GM19351 (cell line): ENCODE measurements around the gene CERCAM.
"Not testable (repeated sequence)": the region's sequence is repeated elsewhere in the genome, so short reads cannot be mapped to it uniquely, and the experiment has no call there.

Experiments used
- ATAC-seq: cut with Tn5 transposase; IDR thresholded peaks from one replicate; pipeline ENCODE4 v1.9.1; 2021; ENCODE audit warnings: mild to moderate bottlenecking, moderate library complexity; ENCODE audit not compliant: unreplicated experiment

The CERCAM gene

DNA sequence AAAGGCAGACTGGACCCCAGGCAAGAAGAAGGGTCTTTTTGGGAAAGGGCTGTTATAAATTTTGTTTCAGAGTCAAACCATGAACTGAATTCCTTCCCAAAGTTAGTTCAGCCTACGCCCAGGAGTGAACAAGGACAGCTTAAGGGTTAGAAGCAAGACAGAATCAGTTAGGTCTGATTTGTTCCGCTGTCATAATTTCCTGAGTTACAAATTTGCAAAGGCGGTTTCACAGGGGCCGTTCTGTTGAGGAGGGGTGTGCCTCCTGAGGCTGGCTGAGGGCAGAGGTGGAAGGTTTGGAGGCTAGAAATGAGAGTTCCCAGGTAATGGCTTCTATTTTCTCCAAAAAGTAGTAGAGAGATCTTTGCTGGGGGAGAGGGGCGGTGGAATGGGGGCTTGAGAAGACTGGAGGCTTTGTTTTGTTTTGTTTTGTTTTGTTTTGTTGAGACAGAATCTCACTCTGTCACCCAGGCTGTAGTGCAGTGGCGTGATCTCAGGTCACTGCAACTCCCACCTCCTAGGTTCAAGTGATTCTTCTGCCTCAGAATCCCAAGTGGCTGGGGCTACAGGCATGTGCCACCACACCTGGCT, 4.1 kb upstream of the CERCAM start:
- ATAC-seq, result no peak

DNA sequence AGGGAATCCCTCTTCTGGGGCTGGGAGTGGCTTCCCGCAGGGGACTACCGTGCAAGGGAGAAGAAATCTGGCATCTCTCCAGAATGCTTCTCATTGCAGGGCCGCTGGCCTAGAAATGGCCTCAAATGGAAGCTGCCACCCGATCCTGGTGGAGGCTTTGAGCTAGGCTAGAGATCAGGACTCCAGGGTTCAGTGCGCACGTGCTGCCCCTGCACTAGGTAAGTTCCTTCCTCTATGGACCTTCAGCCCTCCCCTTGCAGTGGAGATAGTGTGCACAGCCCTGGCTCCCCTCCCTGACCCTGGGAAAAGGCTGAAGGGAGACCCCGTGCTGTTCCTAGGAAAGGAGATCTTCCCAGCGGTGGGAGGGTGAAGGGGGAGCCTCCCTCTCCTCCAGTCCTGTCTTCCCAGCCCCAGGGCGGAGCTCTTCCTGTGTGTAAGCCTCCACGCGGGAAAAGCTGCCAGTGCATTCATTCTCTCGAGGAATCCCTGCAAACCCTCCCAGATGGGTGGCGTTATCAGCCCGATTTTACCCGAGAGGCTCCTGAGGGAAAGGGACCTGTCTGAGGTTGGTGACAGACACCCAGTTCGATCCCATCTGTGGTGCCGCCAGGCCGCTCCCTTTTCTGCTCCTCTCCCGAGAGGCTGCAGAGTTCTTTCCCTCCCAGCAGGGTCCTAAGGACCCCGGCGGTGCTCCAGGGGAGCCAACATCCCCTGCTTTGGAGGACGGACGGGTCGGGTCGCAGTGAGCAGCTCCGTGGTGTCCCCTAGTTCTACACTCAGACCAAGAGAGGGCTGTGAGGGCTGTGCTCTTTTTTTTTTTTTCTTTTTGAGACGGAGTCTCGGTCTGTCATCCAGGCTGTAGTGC, 1.4 kb upstream of the CERCAM start:
- ATAC-seq, result no peak

GRCh38 chr9:128420060-128420650, 502 bp upstream of the CERCAM start:
- ATAC-seq, result peak; percentile 61

DNA sequence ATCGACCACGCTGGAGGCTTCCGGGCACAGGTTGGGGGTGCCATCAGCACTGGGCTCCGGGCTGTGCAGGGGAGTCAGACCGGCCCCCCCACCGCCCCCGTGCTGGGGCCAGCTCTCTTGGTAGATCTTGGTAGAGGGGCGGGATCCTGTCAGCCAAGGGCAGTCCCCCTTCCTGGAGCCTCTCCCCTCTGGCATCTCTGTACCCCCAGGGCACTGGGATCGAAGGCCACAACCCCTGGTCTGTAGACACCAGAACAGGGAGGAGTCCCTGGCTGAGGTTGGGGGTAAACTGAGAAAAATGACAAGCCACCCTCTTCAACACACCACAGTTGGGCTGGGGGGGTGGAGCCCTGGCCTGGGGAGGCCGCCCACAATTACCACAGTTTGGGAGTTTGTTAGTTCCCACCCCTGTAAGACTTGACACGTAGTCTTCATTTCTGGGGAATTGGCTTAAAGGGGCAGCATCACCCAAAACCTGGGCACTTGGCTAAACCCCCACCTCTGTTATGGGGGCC, 882 bp downstream of the CERCAM start:
- ATAC-seq, result no peak

DNA sequence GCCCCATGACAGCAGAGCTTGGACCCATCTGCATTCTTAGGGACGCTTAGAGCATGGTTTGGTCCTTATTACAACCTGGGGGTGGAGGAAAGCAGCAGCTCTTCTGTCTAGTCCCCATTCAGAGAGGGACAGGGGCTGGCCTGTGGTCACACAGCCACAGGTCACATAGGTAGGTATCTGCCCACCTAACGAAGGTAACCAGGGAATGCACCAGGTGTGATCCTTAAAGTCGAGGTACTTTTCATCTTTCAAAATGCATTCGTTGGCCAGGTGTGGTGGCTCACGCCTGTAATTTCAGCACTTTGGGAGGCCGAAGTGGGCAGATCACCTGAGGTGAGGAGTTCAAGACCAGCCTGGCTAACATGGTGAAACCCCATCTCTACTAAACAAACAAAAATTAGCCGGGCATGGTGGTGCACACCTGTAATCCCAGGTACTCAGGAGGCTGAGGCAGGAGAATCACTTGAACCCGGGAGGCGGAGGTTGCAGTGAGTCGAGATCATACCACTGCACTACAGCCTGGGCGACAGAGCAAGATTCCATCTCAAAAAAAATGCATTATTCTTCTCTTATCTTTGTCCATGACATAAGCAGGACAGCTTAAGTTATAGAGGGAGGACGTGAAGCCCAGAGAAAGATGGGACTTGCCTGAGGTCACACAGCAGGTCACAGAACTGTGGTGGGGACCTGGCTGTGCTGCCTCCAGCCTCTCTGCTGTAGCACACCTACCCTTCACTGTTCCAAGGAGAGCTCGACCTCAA, 1.5 kb downstream of the CERCAM start:
- not testable (repeated sequence) for ATAC-seq

DNA sequence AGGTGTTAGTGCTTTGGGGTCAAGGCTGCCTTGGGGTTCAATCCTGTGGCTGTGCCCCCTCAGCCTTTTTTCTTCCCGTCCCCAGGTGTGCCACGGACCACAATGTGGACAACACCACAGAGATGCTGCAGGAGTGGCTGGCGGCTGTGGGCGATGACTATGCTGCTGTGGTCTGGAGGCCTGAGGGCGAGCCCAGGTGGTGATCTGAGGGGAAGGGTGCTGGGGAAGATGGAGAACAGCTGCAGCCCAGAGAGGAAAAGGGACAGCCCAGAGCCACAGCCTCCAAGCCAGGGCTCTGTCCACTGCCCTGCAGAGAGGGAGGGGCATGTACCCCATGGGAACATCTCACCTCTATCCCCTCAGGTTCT, 2.1 kb downstream of the CERCAM start:
- no peak for ATAC-seq

DNA sequence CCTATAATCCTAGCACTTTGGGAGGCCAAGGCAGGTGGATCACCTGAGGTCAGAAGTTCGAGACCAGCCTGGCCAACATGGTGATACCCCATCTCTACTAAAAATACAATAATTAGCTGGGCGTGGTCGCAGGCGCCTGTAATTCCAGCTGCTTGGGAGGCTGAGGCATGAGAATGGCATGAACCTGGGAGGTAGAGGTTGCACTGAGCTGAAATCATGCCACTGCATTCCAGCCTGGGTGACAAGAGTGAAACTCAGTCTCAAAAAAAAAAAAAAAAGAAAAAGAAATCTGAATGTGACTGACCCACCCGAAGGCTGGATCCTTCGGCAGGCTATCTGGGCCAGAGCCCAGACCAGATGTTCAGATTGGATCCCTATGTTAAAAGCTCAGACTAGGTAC, 2.7 kb downstream of the CERCAM start:
- ATAC-seq, result not testable (repeated sequence)

DNA sequence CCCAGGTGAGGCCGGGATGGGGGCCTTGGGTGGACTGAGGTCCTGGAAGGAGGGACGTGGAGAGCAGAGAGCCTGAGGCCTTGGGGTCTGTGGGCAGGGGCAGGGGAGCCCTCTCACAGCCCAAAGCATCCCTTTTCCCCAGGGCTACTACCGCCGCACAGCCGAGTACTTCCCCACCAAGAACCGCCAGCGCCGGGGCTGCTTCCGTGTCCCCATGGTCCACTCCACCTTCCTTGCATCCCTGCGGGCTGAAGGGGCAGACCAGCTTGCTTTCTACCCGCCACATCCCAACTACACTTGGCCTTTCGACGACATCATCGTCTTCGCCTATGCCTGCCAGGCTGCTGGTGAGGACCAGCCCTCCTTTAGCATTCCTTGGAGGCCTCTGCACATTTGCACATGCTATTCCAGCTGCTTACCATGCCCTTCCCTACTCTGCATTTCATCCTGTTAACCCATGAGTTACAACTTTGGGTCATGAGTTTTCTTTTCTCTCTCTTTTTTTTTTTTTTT, 3.7 kb downstream of the CERCAM start:
- ATAC-seq, result no peak

GRCh38 chr9:128428644-128429512, 8.2 kb downstream of the CERCAM start:
- no peak for ATAC-seq

- ATAC-seq, result no peak
These were observed 8.9 kb downstream of the CERCAM start for GRCh38 chr9:128429513-128430086.

DNA sequence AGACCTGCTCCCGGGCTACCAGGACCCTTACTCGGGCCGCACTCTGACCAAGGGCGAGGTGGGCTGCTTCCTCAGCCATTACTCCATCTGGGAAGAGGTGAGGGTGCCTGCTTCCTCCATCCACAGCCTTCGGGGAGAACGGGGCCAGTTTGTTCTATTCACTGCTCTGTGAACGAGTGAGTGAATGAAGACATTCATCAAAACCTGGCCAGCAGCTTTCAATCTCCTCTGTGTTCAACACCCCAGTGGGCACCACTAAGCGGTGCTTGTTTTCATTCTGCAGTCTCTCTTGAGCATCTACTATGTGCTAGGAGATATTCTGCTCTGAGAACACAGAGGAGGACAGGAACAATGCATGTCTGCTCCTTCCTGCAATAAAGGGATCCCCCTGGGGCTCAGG, 10.6 kb downstream of the CERCAM start:
- ATAC-seq, result no peak

- no peak for ATAC-seq
These were observed 13.7 kb downstream of the CERCAM start for GRCh38 chr9:128434340-128434739.

GRCh38 chr9:128435611-128436010, 15.0 kb downstream of the CERCAM start:
- no peak for ATAC-seq

DNA sequence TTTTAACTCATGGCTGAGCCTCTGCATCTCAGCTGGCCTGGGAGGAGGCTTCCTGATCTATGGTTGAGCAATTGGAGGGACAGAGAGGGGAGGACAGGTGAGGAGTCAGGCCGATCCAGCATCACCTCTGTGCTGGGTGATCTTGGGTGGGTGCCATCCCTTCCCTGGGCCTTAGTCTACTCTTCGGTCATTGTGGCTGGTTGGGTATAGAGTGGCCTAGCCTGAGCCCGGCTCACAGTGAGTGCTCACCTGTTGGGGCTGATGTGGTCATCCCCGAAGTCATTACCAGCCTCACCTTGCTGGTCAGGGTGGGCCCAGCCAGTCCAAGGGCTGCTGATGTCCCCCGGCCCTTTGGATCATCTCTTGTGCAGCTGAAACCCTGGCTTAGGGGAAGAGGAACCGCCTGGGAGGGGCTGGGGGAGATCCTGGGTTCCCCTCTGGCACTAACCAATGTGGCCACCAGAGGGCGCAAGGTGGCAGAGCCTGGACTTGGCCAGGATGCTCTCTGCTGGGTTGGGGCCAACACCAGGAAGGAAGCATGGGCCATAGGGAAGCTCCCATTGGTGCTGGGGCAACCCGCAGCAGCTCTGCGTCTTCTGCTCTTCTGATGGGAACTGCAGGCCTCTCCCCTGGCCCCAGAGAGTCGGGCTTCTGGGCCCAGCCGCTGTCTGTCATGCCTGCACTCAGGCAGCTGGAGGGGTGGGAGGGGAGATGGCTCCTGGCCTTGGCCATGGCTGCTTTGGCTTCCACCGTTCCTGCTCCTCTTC, 17.9 kb downstream of the CERCAM start:
- peak; percentile 59 for ATAC-seq

GRCh38 chr9:128439273-128439672, 18.6 kb downstream of the CERCAM start:
- ATAC-seq, result no peak

GRCh38 chr9:128442150-128442549, 21.5 kb downstream of the CERCAM start:
- no peak for ATAC-seq

GRCh38 chr9:128446505-128446904, 25.8 kb downstream of the CERCAM start:
- not testable (repeated sequence) for ATAC-seq

DNA sequence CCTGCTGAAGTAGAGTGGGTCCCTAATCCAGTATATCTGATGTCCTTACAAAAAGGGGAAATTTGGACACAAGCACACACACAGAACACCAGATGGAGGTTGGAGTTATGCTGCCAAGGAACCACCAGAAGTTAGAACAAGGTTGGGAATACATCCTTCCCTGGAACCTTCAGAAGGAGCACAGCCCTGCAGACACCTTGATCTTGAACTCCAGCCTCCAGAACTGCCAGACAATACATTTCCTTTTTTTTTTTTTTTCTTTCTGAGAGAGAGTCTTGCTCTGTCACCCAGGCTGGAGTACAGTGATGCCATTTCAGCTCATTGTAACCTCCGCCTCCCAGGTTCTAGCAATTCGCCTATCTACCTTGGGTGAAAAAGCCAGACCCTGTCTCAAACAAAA, 28.1 kb downstream of the CERCAM start:
- no peak for ATAC-seq

- no peak for ATAC-seq
These were observed 34.3 kb downstream of the CERCAM start for GRCh38 chr9:128454991-128455390.
